Measurements from ENCODE around the gene KIAA2012. TPM values are rescaled to one million over a fixed set of nuclear protein-coding genes. Genes with fewer than 3 reads are reported as not detected.

The KIAA2012 gene
- total and polyA plus RNA-seq, 8 donors = 0.04 to 0.09 TPM; not detected in 6

DNA sequence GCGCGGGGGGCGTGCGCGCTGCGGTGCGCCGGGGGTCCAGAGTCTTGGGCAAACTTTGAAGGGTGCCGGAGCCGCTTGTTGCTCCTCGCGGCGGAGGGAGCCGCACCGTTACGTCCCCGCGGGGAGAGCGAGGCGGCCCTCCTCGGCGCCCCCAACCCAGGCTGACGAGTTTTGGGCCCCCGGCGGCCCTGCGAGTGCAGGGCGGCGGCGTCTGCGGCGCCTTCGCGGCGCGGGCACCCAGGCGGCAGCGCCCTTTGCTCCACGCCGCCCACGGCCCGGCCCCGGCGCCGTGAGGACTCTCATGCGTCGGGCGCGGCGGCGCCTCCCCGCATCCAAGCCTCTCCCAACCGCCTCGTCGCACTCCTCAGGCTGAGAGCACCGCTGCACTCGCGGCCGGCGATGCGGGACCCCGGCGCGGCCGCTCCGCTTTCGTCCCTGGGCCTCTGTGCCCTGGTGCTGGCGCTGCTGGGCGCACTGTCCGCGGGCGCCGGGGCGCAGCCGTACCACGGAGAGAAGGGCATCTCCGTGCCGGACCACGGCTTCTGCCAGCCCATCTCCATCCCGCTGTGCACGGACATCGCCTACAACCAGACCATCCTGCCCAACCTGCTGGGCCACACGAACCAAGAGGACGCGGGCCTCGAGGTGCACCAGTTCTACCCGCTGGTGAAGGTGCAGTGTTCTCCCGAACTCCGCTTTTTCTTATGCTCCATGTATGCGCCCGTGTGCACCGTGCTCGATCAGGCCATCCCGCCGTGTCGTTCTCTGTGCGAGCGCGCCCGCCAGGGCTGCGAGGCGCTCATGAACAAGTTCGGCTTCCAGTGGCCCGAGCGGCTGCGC, 38.6 kb upstream of the KIAA2012 start:
- Histone ChIP-seq H3K27me3 (peaks cover 0 to 7% (median 2%) of the 10 kb centered on the region in 4 donors), H3K9me3 (no peaks in the 10 kb centered on the region), H3K36me3 (no peaks in the 10 kb centered on the region), H3K4me1 (peaks cover 0 to 10% (median 8%) of the 10 kb centered on the region in 3 donors), H3K27ac (peak overlapping the region; percentile 66 to 92 (median 76)), H3K4me3 (peak overlapping the region; percentile 48 to 81 (median 66))
- FAIRE-seq (no peak), DNase-seq (peak in 5 of 6 donors; percentile 16 to 80 (median 33)), ATAC-seq (peak in 2 of 4 donors; percentile 2 to 11)
- 1% methylated on average over 80 to 105 of the region's 105 CpGs for WGBS, 2 donors
- intact Hi-C loops (cut with DNase I) = no loop called here
- TF ChIP-seq, protein P1, sequence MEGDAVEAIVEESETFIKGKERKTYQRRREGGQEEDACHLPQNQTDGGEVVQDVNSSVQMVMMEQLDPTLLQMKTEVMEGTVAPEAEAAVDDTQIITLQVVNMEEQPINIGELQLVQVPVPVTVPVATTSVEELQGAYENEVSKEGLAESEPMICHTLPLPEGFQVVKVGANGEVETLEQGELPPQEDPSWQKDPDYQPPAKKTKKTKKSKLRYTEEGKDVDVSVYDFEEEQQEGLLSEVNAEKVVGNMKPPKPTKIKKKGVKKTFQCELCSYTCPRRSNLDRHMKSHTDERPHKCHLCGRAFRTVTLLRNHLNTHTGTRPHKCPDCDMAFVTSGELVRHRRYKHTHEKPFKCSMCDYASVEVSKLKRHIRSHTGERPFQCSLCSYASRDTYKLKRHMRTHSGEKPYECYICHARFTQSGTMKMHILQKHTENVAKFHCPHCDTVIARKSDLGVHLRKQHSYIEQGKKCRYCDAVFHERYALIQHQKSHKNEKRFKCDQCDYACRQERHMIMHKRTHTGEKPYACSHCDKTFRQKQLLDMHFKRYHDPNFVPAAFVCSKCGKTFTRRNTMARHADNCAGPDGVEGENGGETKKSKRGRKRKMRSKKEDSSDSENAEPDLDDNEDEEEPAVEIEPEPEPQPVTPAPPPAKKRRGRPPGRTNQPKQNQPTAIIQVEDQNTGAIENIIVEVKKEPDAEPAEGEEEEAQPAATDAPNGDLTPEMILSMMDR (IDR thresholded peaks at IDR 0.05) = no peak

DNA sequence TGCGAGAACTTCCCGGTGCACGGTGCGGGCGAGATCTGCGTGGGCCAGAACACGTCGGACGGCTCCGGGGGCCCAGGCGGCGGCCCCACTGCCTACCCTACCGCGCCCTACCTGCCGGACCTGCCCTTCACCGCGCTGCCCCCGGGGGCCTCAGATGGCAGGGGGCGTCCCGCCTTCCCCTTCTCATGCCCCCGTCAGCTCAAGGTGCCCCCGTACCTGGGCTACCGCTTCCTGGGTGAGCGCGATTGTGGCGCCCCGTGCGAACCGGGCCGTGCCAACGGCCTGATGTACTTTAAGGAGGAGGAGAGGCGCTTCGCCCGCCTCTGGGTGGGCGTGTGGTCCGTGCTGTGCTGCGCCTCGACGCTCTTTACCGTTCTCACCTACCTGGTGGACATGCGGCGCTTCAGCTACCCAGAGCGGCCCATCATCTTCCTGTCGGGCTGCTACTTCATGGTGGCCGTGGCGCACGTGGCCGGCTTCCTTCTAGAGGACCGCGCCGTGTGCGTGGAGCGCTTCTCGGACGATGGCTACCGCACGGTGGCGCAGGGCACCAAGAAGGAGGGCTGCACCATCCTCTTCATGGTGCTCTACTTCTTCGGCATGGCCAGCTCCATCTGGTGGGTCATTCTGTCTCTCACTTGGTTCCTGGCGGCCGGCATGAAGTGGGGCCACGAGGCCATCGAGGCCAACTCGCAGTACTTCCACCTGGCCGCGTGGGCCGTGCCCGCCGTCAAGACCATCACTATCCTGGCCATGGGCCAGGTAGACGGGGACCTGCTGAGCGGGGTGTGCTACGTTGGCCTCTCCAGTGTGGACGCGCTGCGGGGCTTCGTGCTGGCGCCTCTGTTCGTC, 37.7 kb upstream of the KIAA2012 start:
- no peak for FAIRE-seq
- Histone ChIP-seq H3K27me3 (peaks cover 0 to 7% (median 2%) of the 10 kb centered on the region in 4 donors), H3K4me1 (peaks cover 0 to 10% (median 8%) of the 10 kb centered on the region in 3 donors), H3K9me3 (no peaks in the 10 kb centered on the region), H3K4me3 (peak overlapping the region; percentile 48 to 81 (median 66)), H3K36me3 (no peaks in the 10 kb centered on the region), H3K27ac (no peak overlapping the region)
- DNase-seq = peak in 5 of 6 donors; percentile 12 to 82 (median 40)
- intact Hi-C loops (cut with DNase I) = no loop called here
- 25 to 26% methylated on average over 78 of the region's 78 CpGs for WGBS, 2 donors
- TF ChIP-seq, protein P1 (IDR thresholded peaks at IDR 0.05) = no peak
- ATAC-seq = no peak

DNA sequence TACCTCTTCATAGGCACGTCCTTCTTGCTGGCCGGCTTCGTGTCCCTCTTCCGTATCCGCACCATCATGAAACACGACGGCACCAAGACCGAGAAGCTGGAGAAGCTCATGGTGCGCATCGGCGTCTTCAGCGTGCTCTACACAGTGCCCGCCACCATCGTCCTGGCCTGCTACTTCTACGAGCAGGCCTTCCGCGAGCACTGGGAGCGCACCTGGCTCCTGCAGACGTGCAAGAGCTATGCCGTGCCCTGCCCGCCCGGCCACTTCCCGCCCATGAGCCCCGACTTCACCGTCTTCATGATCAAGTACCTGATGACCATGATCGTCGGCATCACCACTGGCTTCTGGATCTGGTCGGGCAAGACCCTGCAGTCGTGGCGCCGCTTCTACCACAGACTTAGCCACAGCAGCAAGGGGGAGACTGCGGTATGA, 37.1 kb upstream of the KIAA2012 start:
- DNase-seq (peak in 2 of 6 donors; percentile 24 to 73), FAIRE-seq (no peak), ATAC-seq (no peak)
- H3K27me3 ChIP-seq = peaks cover 0 to 7% (median 2%) of the 10 kb centered on the region in 4 donors
- H3K36me3 ChIP-seq = no peaks in the 10 kb centered on the region
- H3K4me3 ChIP-seq = peak overlapping the region in 1 of 4 donors; percentile 81
- TF ChIP-seq, protein P1 (IDR thresholded peaks at IDR 0.05) = no peak
- H3K9me3 ChIP-seq = no peaks in the 10 kb centered on the region
- intact Hi-C loops (cut with DNase I) = no loop called here
- peaks cover 0 to 10% (median 8%) of the 10 kb centered on the region in 3 donors for H3K4me1 ChIP-seq
- no peak overlapping the region for H3K27ac ChIP-seq
- 80 to 87% methylated on average over 32 of the region's 32 CpGs for WGBS, 2 donors

DNA sequence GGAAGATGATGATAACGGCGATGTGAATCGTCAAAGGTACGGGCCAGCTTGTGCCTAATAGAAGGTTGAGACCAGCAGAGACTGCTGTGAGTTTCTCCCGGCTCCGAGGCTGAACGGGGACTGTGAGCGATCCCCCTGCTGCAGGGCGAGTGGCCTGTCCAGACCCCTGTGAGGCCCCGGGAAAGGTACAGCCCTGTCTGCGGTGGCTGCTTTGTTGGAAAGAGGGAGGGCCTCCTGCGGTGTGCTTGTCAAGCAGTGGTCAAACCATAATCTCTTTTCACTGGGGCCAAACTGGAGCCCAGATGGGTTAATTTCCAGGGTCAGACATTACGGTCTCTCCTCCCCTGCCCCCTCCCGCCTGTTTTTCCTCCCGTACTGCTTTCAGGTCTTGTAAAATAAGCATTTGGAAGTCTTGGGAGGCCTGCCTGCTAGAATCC, 36.4 kb upstream of the KIAA2012 start:
- intact Hi-C loops (cut with DNase I) = no loop called here
- TF ChIP-seq, protein P1 (IDR thresholded peaks at IDR 0.05) = no peak
- ATAC-seq (no peak), DNase-seq (no peak), FAIRE-seq (no peak)
- Histone ChIP-seq H3K27me3 (peaks cover 0 to 7% (median 2%) of the 10 kb centered on the region in 4 donors), H3K9me3 (no peaks in the 10 kb centered on the region), H3K36me3 (no peaks in the 10 kb centered on the region), H3K4me1 (peaks cover 0 to 10% (median 8%) of the 10 kb centered on the region in 3 donors), H3K4me3 (no peak overlapping the region), H3K27ac (no peak overlapping the region)
- WGBS, 2 donors = 75 to 87% methylated on average over 15 of the region's 15 CpGs

All from pancreas (tissue), 10 donors.